Type B pancreatic cell (in vitro differentiated cells): ENCODE data around the gene CEMIP. TPM values are rescaled to one million over a fixed set of nuclear protein-coding genes. Genes with fewer than 3 reads are reported as not detected.

Experiments
- DNase-seq: peaks from one replicate; pipeline ENCODE4 v3.0.0; 2021; ENCODE audit warnings: mixed read lengths; ENCODE audit not compliant: unreplicated experiment; ENCODE audit errors: extremely low spot score
- H3K27ac Mint-ChIP-seq: 2 replicates; pipeline ENCODE4 v1.8.0; 2021; ENCODE audit warnings: mild to moderate bottlenecking, mixed read lengths
- H3K27me3 Mint-ChIP-seq: 2 replicates; pipeline ENCODE4 v1.8.0; 2021; ENCODE audit warnings: mixed read lengths
- H3K36me3 Mint-ChIP-seq: 2 replicates; pipeline ENCODE4 v1.8.0; 2021; ENCODE audit warnings: mixed read lengths
- H3K4me1 Mint-ChIP-seq: one replicate; pipeline ENCODE4 v1.8.0; 2021; ENCODE audit warnings: mixed read lengths; ENCODE audit not compliant: unreplicated experiment
- H3K4me3 Mint-ChIP-seq: 2 replicates; pipeline ENCODE4 v1.8.0; 2021; ENCODE audit warnings: mild to moderate bottlenecking, mixed read lengths
- H3K9me3 Mint-ChIP-seq: 2 replicates; pipeline ENCODE4 v1.8.0; 2021; ENCODE audit warnings: mixed read lengths
- CTCF ChIP-seq: fragments of 200-600 bp; sonication (generic); conservative IDR thresholded peaks from 2 replicates; pipeline ENCODE4 v1.5.0; 2021; ENCODE audit warnings: antibody characterized with exemption, mild to moderate bottlenecking
- total RNA-seq: library from RNA; stranded (reverse); gene quantifications from 2 replicates; pipeline ENCODE4 v1.2.1, GENCODE V29; 2021; ENCODE audit warnings: low replicate concordance

Gene CEMIP
- total RNA-seq, 1 donor from 2014 or later = 16.4 TPM

GRCh38 chr15:80856809-80857377 is 77.7 kb downstream of the CEMIP start:
- Mint-ChIP-seq H3K27me3 (peaks cover 10% of the 10 kb centered on the region), H3K27ac (no peak overlapping the region), H3K36me3 (no peaks in the 10 kb centered on the region), H3K9me3 (no peaks in the 10 kb centered on the region), H3K4me3 (no peak overlapping the region), H3K4me1 (peaks cover 12% of the 10 kb centered on the region)
- DNase-seq = no peak
- no peak for TF ChIP-seq CTCF

- H3K27ac Mint-ChIP-seq = no peak overlapping the region
- H3K4me1 Mint-ChIP-seq = peaks cover 18% of the 10 kb centered on the region
- H3K9me3 Mint-ChIP-seq = no peaks in the 10 kb centered on the region
- peaks cover 16% of the 10 kb centered on the region for H3K27me3 Mint-ChIP-seq
- TF ChIP-seq CTCF = no peak
- H3K36me3 Mint-ChIP-seq = no peaks in the 10 kb centered on the region
- no peak overlapping the region for H3K4me3 Mint-ChIP-seq
- no peak for DNase-seq
Observed at GRCh38 chr15:80861731-80862170, 82.6 kb downstream of the CEMIP start.

GRCh38 chr15:80864666-80865065 is 85.5 kb downstream of the CEMIP start:
- no peak overlapping the region for H3K4me3 Mint-ChIP-seq
- no peaks in the 10 kb centered on the region for H3K9me3 Mint-ChIP-seq
- DNase-seq = no peak
- H3K27ac Mint-ChIP-seq = no peak overlapping the region
- H3K36me3 Mint-ChIP-seq = no peaks in the 10 kb centered on the region
- TF ChIP-seq CTCF = no peak
- H3K27me3 Mint-ChIP-seq = peaks cover 16% of the 10 kb centered on the region
- peaks cover 27% of the 10 kb centered on the region for H3K4me1 Mint-ChIP-seq

GRCh38 chr15:80866936-80867335 is 87.8 kb downstream of the CEMIP start:
- Mint-ChIP-seq H3K4me3 (no peak overlapping the region), H3K36me3 (no peaks in the 10 kb centered on the region), H3K4me1 (peaks cover 20% of the 10 kb centered on the region), H3K9me3 (no peaks in the 10 kb centered on the region), H3K27me3 (peaks cover 8% of the 10 kb centered on the region), H3K27ac (no peak overlapping the region)
- TF ChIP-seq CTCF = no peak
- DNase-seq = no peak

- no peaks in the 10 kb centered on the region for H3K9me3 Mint-ChIP-seq
- no peak overlapping the region for H3K4me3 Mint-ChIP-seq
- no peak overlapping the region for H3K27ac Mint-ChIP-seq
- H3K36me3 Mint-ChIP-seq = no peaks in the 10 kb centered on the region
- no peaks in the 10 kb centered on the region for H3K27me3 Mint-ChIP-seq
- no peak for DNase-seq
- TF ChIP-seq CTCF = no peak
- peaks cover 9% of the 10 kb centered on the region for H3K4me1 Mint-ChIP-seq
Observed at GRCh38 chr15:80870366-80870765, 91.2 kb downstream of the CEMIP start.

- no peak overlapping the region for H3K27ac Mint-ChIP-seq
- H3K4me3 Mint-ChIP-seq = no peak overlapping the region
- TF ChIP-seq CTCF = no peak
- H3K4me1 Mint-ChIP-seq = peaks cover 9% of the 10 kb centered on the region
- DNase-seq = no peak
- H3K27me3 Mint-ChIP-seq = no peaks in the 10 kb centered on the region
- H3K36me3 Mint-ChIP-seq = no peaks in the 10 kb centered on the region
- H3K9me3 Mint-ChIP-seq = no peaks in the 10 kb centered on the region
Observed at GRCh38 chr15:80870893-80871292, 91.7 kb downstream of the CEMIP start.
